Germinal center (tissue), 1 donor: Measurements from ENCODE around the gene POLR2J.
"Not testable (repeated sequence)": the region's sequence is repeated elsewhere in the genome, so short reads cannot be mapped to it uniquely, and the experiment has no call there.

Source experiments
- DNase-seq: peaks from one replicate; pipeline ENCODE4 v3.0.0; 2012; ENCODE audit warnings: mixed read lengths, low spot score

The POLR2J gene

DNA sequence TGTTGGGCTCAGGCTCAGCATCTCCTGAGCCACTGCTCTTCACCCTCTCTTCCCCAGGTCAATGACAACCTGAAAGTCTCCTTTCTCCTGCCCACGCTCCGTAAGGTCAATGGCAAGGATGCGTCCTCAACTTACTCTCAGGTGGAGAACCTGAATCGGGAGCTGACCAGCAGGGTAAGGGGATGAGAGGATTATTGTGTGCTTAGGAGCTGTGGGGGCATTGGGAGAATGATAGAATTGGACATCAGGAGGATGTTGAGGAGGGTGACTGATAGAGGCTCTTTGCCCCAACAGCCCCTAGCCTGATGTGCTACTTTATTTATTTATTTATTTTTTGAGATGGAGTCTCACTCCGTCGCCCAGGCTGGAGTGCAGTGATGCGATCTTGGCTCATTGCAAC, 12.6 kb downstream of the POLR2J start:
- no peak for DNase-seq

DNA sequence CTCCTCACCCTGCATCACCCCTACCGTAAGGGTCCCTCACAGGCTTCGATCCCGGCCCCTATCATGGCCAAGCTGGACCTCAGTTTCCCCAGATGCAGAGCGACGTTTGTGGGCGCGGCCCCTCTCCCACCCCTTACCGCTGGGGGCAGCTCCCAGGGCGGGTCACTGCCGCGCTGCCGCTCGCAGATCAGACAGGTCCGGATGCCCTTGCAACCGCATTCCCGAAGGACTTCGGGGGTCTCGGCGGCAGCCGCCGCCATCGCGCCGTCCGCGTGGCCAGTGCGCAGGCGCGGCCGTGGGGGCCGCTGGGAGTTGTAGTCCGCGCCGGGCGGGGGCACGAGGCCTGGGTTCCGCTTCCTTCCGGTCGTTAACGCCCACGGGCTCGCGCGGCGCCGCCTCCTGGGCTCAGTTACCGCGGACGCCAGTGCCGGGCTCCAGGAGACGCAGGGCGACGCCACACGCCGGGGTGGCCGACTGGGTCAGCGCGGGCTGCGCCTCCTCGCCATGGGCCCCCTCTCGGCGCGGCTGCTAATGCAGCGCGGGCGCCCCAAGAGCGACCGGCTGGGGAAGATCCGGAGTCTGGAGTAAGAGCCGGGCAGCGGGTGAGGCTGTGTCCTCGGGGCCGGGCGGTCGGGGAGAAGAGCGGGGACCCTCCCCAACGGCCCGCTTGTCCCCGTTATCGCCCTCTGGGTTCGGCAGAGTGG, 14.0 kb downstream of the POLR2J start, which contains the start of the genes ALKBH4 and LRWD1:
Gene ALKBH4, minus strand, starts transcription at position 287 of the 704 bp plus-strand sequence. Its CDS starts 27 bp downstream, at position 260.
Gene LRWD1, plus strand, starts transcription at position 408 of the 704 bp plus-strand sequence. Its CDS starts 97 bp downstream, at position 505.
- peak; percentile 98 for DNase-seq

DNA sequence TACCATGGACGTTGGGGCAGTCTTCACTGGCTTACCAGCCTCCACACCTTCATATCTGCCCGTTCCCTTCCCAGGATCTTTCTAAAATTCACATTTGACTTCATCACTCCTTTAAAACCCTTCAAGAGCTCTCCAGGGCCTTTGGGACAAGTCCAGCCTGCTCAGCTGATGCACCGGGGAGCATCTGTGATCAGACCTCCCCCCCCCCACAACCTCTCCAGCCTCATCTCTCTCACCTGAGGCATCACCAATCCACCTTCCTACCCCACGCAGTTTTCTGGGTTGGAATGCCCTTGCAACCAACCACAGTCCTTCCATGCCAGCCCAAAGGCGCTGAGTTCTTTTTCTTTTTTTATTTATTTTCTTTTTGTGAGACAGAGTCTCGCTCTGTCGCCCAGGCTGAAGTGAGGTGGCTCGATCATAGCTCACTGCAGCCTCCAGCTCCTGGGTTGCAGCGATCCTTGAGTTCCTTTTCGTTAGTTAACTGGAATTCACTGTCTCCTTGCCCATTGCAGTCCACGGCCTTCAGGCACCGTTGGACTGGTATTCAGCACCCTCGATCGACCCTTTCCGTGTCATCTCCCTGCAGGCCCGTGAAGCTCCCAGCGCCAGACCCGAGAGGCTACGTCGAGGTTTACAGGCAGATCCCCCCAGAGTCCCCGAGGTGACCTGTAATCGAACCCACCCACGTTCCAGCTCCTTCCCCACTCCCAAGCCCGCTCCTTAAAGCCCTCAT, 14.7 kb downstream of the POLR2J start:
- no peak for DNase-seq

DNA sequence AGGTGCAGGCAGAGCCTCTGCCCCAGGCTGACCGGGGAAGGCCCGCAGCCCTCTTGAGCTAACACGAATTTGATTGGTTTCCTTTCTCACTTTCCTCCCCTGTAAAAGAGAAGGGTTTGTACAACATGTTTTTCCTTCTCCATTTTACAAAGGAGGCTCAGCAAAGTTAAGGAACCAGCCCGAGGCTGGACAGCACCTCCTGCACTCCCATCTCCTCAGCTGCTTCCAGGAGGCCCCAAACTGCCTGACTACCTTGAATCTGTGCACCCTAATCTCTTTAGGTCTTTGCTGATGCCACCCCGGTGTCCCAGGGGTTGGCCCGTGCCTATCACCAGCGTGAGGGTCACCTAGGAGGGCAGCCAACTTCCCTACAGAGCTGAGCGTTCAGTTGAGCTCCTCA, 18.3 kb downstream of the POLR2J start:
- DNase-seq, result no peak

DNA sequence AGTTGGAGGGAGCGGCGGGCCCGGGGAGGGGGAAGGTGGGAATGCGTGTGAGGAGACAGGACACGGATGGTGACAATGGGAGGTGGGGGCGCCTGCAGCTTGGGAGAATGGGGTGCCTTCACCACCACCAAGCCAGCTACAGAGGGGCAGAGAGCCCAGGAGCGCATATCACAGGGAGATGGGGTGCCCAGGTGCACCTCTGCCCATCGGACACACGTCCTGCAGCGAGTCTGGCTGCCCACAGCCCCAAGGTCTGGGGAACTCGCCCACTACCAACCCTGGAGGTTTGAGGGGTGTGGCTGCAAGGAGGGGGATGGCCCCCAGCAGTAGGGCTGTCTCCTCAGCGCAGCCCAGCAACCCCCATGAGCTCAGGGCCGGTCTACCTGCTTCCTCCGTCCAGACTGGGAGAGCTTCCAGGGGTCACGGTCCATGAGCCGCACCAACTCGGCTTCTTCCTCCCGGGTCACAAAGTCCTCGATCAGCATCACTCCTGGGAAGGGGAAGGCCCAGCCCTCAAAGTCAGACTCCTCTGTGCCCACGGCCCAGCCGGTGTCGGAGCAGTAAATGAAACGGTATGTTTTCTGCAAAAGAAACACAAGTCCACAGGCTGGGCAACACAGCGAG, 19.4 kb downstream of the POLR2J start:
- no peak for DNase-seq

DNA sequence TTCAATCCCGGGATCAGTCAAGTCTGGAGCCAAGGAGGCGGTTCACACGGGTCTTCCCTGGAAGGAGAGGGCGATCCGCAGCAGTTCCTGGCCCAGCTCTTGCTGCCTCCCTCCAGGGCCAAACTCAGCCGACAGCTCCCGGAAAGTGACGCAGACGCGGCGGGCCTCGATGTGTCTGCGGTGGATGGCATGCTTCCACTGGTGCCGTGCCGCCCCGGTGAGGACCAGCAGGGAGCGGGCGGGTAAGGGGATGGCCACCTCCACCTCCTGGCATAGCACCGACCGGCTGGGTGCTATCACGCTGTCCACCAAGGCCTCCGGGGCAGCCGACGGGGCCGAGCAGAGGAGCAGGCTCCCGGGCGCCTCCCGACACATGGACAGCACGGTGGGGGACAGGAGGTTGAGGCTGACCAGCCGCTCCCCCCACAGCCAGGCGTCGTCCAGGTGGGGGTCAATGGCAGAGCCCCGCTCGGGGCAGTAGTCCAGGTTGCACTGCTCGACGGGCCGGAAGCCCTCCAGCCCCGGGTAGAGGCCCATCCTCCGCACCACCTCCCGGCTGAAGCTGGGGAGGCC, 21.3 kb downstream of the POLR2J start:
- no peak for DNase-seq

DNA sequence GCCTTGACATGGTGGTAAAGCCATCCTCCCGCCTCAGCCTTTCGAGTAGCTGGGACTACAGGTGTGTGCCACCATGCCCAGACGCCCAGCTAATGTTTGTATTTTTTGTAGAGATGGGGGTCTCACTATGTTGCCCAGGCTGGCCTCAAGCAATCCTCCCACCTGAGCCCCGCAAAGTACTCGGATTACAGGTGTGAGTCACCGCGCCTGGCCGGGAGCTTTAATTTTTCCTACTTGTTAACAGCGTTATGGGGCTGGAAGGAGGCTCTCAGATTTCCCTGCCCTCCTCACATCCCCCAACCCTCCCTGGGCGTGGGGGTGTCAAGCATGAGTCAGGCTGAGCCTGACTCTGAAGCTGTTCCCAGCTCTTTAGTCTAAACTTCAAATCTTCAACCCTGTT, 22.4 kb downstream of the POLR2J start:
- DNase-seq, result no peak

DNA sequence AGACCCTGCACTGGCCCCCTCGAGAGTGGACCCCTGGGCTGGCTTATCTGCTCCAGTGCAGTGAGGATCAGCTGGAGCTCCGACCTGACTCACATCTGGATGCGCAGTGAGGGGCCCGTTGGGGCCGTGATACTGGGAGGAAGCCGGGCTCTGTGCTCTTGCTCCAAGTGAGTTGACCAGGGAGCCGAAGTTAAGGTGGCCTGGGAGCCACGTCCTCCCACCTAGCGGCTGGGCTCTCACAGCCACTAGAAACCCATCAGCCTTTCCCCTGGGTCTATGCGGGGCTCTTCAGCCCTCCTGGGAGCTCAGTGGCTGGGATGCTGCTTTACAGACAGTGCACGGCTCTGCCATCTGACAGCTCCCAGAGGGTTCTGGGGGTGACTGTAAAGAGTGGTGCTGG, 23.1 kb downstream of the POLR2J start:
- DNase-seq, result no peak

DNA sequence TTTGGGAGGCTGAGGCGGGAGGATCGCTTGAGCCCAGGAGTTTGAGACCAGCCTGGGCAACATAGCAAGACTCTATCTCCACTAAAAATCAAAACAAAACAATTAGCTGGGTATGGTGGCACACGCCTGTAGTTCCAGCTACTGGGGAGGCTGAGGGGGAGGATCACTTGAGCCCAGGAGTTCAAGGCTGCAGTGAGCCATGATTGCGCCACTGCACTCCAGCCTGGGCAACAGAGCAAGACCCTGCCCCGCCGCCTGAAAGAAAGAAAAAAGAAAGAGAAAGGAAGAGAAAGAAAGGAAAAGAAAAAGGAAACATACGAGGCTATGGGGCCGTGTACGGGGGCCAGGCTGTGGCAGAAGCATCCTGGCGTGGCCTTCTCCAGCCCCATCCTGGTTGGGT, 23.8 kb downstream of the POLR2J start:
- not testable (repeated sequence) for DNase-seq

DNA sequence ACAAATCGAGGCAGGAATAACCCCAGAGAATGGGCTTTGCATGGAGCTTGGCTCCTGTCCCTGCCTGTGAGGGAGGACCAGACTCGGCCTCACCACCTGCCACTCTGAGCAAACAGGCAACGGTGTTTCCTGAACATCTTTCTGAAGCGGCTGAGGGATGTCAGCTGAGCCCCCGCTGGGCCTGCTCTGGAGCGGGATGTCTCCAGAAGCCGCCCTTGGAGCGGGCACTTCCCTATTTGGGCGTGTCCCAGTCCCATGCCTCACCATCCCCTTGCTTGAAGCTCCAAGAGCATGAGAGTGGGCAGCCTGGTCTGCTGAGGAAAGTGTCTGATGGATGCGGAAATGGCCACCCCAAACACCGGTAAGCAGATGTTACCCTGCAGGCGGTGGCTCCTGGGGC, 24.3 kb downstream of the POLR2J start:
- DNase-seq, result no peak

DNA sequence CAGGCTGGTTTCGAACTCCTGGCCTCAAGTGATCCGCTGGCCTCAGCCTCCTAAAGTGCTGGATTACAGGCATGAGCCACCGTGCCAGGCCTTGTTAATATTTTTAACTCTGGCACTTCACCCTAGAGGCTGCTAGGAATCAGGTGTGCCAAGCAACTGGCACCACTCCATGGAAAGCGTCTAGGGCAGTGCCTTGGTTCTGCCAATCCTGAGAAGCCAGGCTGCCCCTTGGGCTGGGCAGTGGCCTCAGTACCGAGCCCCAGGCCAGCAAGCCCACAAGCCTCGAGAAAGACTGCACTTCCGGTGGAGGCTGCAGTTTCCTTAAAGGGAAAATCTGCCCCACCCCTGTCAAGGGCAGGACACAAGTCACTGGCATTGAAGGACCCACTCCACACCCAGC, 25.4 kb downstream of the POLR2J start:
- DNase-seq, result no peak

DNA sequence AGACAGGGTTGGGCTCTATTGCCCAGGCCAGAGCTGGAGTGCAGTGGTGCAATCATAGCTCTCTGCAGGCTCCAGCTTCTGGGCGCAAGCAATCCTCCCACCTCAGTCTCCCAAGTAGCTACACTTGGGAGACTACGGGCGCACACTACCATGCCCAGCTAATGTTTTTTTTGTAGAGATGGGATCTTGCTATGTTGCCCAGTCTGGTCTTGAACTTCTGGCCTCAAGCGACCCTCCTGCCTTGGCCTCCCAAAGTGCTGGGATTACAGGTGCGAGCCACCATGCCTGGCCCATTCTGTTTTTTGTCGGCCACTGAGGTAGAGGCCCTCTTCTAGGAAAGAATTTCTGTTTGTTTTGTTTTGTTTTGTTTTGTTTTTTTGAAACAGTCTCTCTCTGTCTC, 26.3 kb downstream of the POLR2J start:
- DNase-seq, result no peak

DNA sequence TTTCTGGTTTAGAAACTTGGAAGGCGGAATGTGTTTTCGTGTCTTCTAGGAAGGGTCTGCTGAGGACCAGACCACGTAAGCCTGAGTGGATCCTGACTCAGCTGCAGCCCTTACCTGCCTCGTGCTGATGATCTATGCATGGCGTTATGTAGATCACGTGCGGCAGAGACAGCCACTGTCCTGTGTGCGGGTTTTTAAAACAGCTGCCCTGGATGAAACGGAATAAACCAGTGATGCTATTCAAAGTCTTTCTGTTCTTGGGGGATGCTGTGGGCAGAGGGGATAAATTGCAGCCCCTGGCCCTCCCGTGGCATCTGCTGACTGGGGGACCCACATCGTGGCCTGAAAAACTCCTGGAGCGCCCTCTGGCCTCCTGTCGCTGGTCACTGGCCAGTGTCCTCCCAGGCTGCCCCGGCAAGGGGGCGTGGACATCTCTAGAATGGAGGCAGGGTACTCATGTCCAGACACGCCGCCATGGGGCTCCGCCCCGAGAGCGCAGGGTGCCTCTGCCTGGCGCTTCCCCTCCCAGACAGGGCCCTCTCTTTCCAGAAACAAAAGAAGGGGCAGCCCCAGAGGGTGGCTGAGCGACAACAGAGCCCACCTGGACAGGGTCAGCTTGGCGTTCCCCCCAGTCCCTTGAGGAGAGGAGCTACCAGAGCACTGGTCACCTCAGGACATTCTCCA, 27.2 kb downstream of the POLR2J start:
- DNase-seq, result no peak

DNA sequence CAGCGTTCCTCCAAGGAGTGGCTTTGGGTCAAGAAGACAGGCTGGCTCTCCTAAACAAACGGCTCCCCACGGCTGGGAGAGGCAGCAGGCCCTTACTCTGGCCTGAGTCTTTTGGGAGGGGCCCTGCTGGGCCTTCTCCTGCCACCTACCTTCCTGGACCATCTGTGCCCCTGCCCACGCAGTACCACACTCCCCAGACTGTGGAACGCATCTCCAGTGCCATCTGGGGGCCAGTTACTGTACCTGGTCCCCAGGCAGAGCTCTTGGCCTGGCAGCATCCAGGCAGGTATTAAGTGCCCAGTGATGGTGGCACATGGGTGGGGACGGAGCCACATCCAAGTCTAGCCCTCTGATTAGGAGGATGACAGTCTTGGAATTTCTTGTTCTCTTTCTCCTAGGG, 28.5 kb downstream of the POLR2J start:
- DNase-seq, result peak; percentile 64

DNA sequence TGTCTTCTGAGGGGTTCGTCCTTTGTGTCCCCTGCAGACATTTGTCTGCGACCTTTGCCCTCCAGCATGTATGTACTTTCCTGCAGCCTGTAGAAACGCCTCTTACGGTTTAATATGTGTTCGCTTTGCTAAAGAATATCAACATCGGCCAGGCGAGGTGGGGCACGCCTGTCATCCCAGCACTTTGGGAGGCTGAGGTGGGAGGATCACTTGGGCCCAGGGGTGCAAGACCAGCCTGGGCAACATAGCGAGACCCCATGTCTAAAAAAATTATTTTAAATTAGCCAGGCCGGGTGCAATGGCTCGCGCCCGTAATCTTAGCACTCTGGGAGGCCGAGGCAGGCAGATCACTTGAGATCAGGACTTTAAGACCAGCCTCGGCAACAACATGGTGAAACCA, 29.6 kb downstream of the POLR2J start:
- DNase-seq, result no peak

DNA sequence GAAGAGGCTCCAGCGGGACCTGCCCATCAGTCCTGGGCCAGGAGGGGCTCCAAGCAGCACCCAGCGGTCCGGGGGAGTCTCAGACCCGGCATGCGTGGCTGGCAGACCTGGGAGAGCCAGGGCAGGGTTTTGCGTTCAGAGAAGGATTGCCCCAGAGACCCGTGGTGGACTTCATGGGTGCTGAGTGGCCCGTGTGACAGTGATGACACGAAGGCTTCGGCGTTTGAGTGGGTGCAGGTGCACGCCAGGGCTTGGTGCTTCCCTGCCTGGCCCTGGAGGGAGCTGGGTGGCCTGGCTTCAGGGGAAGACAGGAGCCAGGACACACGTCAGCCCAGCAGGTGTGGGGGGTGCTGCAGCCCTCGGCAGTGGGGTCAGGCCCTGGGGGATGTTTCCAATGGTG, 31.4 kb downstream of the POLR2J start:
- DNase-seq, result no peak

DNA sequence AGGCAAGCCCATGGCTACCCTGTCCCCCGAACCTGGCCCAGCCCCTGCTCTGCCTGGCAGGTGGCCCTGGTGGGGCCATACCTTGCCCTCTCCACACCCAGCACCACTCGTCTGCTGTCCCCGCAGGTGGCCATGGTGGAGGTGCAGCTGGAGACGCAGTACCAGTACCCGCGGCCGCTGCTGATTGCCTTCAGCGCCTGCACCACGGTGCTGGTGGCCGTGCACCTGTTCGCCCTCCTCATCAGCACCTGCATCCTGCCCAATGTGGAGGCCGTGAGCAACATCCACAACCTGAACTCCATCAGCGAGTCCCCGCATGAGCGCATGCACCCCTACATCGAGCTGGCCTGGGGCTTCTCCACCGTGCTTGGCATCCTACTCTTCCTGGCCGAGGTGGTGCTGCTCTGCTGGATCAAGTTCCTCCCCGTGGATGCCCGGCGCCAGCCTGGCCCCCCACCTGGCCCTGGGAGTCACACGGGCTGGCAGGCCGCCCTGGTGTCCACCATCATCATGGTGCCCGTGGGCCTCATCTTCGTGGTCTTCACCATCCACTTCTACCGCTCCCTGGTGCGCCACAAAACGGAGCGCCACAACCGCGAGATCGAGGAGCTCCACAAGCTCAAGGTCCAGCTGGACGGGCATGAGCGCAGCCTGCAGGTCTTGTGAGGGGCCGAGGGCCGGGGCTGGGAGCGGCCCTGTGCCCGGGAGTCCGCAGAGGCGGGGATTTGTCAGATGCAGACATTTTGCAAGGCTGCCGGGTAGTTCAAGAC, 32.1 kb downstream of the POLR2J start:
- no peak for DNase-seq

DNA sequence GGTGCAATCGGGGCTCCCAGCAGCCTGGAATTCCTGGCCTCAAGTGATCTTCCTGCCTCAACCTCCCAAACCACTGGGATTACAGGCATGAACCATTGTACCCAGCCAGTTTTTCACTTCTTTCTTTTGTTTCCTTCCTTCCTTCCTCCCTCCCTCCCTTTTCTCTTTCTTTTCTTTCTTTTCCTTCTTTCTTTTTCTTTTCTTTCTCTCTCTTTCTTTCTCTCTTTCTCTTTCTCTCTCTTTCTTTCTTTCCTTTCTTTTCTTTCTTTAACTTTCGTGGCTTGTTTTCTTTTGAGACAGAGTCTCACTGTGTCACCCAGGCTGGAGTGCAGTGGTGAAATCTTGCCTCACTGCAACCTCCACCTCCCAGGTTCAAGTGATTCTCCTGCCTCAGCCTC, 33.0 kb downstream of the POLR2J start:
- DNase-seq, result no peak

DNA sequence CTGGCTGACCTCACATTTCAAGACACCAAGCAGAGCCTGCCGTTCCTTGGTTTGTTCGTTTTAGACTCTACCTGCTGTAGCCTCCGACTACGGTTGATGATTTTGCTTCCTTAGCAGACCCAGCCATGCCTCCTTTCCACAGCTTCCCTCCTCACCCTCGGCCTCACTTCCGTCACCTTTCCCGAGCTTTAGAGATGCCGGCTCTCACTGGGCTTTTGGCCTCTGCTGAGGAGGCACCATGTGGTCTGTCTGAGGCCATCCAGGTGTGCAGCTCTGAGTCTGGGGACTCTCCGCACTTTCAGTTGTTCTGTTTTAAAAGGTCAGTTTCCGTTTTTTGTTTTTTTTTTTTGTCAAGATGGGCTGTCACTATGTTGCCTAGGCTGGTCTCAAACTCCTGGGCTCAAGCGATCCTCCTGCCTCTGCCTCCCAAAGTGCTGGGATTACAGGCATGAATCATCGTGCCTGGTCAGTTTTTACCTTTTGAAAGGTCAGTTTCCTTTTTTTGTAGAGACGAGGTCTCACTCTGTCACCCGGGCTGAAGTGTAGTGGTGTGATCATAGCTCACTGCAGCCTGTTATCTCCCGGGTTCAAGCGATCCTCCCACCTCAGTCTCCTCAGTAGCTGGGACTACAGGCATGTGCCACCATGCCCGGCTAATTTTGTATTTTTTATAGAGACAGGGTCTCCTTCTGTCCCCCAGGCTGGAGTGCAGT, 33.6 kb downstream of the POLR2J start:
- peak; percentile 60 for DNase-seq

DNA sequence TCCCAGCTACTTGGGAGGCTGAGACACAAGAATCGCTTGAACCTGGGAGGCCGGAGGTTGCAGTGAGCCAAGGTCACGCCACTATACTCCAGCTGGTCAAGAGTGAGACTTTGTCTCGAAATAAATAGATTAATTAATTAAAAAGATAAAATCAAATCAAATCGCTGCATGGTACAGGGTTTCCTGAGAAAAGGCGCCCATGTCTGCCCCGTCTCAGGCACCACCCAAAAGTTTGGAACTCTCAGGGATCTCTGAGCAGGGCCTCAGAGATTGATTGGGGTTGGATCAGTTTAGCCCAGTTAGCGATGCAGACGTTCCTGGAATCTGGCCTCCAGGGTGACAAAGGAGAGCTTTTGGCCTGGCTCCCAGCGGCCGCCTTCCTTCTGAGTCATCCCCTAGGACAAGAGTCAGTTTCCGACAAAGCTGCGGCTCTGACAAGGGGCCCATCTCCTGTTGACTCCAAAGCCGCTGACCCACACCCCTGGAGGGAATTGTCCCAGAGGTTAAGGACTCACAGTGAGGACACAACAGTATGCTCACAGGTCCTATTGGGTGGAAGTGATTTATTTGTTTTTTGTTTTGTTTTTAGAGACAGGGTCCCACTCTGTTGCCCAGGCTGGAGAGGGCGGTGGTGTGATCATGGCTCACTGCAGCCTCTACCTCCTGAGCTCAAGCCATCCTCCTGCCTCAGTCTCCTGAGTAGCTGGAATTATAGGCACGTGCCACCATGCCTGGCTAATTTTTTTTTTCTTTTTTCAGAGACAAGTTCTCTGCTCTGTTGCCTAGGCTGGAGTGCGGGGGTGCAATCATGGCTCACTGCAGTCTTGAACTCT, 38.5 kb downstream of the POLR2J start:
- DNase-seq, result no peak
